Middle frontal gyrus (tissue), 1 donor: ENCODE measurements around the gene TNFRSF17.
"Not testable (repeated sequence)": the region's sequence is repeated elsewhere in the genome, so short reads cannot be mapped to it uniquely, and the experiment has no call there.

Source experiments
- DNase-seq: peaks from one replicate; pipeline ENCODE4 v3.0.0-alpha.2; 2015; ENCODE audit warnings: low spot score; ENCODE audit errors: extremely low spot score

The TNFRSF17 gene

DNA sequence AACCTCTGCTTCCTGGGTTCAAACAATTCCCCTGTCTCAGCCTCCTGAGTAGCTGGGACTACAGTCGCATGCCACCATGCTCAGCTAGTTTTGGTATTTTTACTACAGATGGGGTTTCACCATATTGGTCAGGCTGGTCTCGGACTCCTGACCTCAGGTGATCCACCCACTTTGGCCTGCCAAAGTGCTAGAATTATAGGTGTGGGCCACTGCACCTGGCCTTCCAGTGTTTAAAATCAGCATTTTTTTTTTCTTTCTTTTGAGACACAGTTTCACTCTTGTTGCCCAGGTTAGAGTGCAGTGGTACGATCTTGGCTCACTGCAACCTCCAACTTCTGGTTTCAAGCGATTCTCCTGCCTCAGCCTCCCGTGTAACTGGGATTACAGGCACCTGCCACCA, 5.3 kb downstream of the TNFRSF17 start:
- not testable (repeated sequence) for DNase-seq

DNA sequence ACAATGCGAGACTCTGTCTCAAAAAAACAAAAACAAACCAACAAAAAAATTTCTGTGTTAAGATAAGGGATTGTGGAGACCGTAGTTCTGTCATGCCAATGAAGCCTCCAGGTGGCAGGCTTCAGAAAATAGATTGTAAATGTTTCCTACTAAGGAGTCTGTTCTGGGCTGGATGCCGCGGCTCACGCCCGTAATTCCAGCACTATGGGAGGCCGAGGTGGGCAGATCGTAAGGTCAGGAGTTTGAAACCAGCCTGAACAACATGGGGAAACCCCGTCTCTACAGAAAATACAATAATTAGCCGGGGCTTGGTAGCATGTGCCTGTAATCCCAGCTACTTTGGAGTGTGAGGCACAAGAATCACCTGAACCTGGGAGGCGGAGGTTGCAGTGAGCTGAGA, 7.1 kb downstream of the TNFRSF17 start:
- no peak for DNase-seq

DNA sequence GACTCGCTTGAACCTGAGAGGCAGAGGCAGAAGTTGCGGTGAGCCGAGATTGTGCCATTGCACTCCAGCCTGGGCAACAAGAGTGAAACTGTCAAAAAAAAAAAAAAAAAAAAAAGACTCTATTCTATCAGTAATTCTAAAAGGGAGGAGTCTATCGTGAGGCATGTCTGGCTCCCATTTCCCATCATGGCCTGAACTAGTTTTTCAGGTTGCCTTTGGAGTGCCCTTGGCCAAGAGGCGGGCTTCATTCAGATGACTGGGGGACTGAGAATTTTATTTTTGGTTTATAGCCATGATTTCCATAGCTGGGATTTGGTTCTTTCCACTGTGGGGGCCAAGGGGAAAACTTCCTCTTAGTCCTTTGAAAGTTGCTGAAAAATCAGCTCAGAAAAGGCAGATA, 8.1 kb downstream of the TNFRSF17 start:
- DNase-seq, result no peak

DNA sequence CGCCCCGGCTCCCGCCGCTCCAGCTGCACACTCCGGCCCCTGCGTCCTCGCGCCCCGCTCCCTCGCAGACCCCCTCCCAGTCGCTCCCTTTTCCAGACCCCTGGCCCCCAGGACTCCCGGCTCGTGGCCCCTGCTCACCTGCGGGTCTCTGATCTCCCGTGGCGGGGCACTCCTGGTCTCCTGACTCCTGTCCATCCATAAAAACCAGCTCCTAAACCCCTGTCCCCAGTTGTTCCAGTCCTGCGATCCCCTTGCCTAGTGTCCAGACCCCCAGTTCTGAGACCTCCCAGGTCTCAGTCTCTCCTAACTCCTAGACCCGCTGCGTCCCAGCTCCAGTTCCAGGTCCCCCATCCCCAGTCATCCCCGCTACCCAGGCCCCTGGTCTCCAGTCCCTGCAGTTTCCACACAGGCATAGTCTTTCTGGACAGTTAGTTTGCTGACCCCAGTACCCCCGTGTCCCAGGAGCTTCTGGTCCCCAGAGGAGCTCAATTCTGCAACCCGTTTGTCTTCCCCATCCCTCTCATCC, 11.9 kb downstream of the TNFRSF17 start:
- no peak for DNase-seq

DNA sequence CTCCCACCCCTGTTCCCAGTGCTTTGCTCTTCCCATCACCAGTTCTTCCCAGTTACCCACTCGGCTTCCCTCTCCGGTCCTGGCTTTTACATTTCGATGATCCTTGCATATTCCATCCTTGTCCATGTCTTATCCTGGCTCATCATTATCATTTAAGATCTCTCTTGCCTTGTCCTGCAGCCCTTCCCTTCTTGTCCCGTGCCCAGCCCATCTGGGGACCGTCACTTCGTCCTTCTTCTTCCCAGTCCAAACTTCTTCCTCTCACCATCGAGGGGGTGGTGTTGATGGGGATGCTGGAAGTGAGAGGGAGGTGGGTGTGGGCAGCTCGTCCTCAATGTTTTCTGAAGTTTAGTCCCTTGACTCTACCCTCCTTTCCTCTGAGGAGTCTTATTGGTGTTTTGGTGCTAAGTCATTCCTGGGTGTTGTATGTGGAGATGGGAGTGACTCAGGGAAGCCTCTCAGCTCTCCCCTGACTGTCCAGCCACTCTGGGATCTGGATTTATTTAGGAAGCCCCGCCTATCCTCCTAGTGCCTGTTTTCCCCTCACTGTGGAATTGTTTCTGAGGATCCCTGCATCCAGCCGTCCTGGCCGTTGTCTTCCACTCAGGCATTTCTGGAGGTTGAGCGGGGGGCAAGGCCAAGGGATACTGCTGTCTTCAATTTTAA, 12.5 kb downstream of the TNFRSF17 start:
- no peak for DNase-seq

DNA sequence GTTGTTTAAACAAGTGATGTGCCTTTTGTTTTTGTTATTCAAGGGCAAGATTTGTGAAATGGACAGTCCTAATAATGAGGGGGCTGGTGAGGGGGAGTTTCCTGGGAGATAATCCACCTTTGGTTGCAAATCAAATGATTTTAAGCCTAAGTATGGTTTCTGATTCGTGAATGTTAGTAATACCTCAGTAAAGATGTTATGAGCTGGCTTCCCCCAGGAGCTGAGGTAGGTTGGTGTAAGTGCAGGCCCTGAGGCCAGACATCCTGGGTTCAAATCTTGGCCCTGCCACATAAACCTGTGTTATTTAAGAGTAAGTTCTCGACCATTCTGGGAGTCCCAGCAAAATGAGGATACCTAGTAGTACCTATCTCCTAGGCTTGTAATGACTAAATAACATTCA, 13.1 kb downstream of the TNFRSF17 start:
- DNase-seq, result no peak

DNA sequence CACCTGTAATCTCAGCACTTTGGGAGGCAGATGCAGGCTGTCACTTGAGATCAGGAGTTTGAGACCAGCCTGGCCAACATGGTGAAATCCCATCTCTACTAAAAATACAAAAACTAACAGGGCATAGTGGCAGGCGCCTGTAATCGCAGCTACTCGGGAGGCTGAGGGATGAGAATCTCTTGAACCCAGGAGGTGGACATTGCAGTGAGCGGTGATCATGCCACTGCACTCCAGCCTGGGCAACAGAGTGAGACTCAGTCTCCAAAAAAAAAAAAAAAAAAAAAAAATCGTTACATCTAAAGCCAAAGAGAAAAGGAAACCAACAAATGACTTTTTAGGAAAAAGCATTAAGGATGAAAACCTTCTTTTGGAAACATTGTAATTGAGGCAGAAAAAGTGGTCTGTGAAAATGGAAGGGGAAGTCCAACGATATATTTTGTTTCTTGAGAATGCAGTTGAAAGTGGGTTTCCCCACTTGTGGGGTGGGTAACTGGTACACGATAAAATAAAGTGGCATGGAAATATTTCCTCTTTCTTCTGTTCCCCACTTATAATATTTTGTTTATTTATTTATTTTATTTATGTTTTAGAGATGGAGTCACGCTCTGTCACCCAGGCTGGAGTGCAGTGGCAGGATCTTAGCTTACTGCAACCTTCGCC, 14.1 kb downstream of the TNFRSF17 start:
- no peak for DNase-seq

DNA sequence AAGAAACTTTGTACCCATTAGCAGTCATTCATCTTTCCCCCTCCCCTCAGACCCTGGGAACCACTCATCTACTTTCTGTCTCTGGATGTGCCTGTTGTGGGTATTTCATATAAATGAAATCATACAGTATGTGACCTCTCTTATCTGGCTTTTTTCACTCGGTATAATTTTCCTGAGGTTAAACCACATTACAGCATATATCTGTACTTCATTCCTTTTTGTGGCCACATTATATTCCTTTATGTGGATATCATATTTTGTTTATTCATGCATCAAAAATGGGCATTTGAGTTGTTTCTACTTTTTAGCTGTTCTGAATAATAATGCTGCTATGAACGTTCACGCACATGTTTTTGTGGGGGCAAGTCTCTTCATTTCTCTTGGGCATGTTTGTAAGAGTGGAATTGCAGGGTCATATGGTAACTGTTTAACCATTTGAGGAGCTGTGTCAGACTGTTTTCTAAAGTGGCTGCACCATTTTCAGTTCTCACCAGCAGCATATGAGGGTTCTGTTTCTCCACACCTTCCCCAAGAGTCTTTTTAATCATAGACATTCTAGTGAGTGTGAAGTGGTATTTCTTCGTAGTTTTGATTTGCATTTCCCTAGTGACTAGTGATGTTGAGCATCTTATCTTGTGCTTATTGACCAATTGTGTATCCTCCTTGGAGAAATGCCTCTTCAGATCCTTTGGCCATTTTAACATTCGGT, 15.3 kb downstream of the TNFRSF17 start:
- no peak for DNase-seq

DNA sequence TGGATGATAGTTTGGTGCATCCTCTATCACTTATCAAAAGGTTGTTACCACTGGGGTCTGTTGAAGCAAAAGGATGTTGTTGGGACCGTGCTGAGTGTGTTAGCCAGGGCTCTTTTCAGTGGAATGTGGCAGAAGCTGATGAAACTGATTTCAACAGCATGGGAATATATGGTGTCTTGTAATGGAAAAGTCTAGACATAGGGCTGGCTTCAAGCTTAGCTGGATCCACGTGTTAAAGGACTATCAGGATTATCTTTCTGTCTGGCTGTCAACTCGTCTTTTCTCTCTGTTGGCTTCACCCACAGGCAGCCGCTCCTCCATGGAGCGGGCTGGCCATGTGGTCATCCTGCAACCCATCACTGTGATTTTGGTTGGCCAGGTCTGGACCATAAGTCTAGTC, 20.2 kb downstream of the TNFRSF17 start:
- no peak for DNase-seq

DNA sequence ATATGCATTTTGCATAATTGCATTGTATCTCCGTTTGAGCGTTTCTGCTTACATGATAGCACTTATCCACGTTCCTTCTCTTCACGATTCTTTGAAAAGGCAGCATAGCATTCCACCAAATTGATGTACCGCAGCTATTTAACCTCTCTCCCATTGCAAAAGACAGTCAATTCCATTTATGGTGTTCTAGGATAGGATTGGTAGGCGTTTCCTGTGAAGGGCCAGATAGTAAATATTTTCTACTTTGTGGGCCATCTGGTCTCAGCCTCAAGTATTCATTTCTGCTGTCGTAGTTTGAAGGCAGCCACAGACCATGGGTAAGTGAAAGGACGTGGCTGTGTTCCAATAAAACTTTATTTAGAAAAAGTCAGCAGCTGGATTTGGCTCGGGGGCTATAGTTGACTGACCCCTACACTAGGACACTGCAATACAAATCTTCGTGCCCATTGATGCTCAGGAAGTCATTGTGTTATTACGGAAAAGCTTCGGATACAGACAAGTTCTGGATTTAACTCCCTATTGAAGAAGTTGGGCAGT, 21.6 kb downstream of the TNFRSF17 start:
- no peak for DNase-seq

DNA sequence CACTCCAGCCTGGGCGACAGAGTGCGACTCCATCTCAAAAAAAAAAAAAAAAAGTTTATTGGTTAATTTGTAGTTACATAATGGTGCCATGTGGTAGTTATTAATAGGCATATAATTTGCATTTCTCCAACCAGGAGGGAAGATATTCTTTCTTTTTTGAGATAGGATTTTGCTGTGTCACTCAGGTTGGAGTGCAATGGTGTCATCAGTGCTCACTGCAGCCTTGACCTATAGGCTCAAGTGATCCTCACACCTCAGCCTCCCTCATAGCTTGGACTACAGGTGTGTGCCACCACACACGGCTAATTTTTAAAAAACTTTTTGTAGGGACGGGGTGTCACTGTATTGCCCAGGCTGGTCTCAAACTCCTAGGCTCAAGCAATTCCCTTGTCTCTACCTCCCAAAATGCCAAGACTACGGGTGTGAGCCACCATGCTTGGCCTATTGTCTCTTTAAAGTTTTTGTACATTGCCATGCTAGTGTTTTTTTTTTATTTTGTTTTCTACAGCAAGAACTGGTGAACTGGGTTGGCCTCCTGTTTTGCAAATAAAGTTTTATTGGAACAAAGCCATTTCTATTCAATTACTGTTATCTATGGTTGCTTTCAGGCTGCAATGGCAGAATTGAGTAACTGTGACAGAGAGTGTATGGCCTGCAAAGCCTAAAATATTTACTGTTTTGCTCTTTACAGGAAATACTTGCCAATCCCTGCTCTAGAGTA, 23.4 kb downstream of the TNFRSF17 start:
- DNase-seq, result no peak

DNA sequence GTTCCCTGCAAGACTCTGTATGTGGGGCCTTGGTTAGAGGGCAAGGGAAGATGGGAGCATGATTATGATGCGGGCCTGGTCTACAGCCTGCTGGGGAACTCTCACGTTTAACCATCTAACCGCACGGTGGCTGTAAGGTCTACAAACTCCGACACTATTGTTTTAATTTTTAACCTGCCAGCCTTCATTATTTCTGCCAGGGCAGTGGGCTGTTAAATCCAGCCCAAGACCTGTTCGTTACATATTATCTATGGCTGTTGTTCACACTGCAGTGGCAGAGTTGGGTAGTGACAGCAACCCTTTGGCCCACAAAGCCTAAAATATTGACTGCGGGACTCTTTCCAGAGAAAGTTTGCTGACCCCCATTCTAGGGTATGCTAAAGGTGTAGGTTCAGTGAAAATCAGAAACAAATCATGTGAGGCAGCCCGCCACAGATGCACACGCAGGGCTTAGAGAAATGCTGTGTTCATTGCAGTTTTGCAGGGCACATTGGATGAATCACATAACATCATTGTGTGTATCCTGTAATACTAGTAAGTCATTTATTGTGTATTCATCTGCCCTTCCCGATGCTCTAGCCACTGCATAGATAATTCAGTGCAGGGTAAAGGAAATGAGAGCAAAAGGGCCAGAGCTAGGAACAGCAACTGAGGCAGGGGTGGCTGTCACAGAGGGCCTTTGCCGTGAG, 25.8 kb downstream of the TNFRSF17 start:
- no peak for DNase-seq

DNA sequence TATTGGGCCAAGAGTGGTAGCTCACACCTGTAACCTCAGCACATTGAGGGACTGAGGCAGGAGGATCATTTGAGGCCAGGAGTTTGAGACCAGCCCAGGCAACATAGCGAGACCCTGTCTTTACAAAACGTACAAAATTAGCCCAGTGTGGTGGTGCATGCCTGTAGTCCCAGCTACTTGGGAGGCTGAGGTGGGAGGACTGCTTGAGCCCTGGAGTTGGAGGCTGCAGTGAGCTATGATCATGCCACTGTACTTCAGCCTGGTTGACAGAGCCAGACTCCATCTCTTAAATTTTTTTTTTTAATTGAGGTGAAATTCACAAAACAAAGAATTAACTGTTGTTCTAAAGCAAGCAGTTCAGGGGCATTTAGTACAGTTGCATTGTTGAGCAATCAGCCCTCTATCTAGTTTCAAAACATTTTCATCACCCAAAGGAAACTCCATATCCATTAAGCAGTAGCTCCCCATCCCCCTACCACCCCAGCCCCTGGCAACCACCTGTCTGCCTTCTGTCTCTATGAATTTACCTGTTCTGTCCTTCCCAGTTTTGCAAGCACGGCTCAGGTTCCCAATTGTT, 27.1 kb downstream of the TNFRSF17 start:
- no peak for DNase-seq

DNA sequence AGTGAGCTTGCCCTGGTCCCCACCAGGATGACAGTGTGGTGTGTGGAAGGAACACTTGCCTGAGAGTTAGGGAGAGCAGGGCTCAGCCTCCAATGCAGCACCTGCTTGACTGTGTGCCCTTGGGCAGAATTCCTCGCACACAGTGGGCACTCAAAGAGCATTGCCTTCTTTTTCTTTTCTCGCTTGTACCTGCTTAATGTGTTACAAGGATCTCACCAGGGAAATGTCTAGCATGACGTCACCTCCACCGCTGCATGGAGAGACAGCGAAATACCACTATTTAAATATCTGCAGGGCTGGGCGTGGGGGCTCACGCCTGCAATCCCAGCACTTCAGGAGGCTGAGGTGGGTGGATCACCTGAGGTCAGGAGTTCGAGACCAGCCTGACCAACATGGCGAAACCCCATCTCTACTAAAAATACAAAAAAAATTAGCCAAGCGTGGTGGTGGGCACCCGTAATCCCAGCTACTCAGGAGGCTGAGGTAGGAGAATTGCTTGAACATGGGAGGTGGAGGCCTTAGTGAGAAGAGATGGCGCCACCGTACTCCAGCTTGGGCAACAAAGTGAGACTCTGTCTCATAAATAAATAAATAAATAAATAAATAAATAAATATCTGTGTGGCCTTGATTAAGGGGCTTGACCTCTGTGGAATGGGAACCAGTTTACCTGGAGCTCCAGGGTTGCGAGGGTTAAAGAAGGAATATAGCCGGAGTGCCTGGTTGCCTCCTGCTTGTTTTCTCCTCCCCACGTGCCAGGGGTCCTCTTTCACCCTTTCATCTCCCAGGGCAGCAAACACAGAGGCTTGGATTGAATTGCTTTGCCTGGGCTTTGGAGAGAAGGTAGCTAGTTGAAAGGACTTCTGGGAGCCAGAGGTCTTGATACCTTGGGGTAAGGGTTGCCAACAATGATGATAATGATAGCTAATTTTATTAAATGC, 27.8 kb downstream of the TNFRSF17 start:
- DNase-seq, result no peak

DNA sequence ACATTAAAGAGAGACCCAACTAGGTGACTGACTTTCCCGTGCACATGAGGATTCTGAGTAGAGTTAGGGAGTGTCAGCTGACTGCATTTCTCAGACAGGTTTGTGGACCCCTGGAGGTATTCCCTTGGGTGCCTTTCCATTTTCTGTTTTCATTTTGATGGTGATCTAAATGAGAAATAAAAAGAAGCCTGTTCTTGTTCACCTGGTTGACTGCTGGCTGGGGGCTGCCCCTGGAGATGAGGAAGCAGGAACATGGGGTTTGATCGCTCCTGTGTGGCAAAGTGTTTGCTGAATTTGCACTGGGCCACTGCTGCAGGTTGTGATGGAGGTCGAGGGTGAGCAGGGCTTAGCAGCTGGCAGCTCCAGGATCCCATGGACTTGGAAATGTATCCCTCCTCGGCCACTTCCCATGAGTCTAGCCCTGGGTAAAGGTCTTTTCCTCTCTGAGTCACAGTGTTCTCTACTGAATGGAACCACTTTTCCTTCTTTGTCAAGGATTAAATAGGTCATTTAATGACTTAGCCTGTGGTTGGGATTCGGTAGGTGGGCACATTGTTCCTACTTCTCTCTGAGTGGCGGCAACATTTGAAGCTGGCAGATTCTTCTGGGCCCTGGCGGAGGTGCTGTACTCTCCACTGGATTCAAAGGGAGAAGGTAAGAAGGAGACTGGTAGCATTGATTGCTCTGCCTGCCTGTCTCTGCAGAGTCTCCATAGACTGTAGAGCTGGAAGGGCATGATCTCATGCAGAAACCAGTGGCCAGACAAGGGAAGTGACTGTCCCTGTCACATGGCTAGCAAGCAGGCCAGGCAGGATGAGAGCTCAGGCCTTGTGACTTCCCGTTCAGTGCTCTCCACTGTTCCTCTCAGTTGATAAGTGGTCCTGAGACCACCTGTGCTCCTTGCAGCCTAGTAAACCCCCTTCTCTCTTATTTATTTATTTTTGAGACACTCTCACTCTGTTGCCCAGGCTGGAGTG, 29.4 kb downstream of the TNFRSF17 start:
- DNase-seq, result no peak

DNA sequence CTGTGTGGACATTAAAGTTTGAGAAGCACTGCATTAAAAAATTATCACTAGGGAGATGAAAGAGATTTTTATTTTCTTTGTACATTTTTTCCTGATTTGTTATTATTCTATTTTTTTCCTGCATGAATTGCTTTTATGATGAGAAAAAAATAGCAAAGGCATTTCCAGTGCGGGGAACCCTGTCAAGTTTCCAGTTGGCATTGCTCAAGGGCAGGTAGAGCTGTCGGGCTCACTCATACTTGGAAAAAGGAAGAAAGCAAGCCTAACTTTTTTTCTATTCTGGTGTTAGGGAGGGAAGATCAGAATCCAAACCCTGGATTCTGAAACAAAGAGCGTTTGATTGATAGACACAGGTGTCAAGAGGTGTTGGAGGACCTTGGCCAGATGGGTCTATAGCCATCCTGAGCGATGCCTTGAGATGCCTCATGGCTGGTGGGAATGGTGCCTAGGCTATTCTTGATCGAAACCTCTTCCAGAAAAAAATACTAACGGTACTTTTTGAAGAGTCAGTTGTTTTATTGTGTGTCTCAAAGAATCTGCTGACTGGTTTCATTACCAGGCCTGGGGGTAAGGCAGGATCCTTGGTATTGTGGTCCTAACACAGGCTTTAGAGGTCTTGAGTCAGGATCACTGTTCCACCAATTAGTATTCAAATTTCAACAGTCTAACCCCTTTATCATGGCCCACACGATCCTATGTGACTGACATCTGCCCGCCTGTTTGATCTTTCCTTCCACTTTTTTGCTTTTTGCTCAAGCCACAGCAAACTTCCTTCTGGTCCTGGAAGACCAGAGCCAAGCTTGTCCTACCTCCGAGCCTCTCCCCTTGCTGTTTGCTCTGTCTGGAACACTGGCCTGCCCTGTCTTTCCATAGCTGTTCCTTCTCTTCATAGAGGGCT, 31.7 kb downstream of the TNFRSF17 start:
- no peak for DNase-seq

DNA sequence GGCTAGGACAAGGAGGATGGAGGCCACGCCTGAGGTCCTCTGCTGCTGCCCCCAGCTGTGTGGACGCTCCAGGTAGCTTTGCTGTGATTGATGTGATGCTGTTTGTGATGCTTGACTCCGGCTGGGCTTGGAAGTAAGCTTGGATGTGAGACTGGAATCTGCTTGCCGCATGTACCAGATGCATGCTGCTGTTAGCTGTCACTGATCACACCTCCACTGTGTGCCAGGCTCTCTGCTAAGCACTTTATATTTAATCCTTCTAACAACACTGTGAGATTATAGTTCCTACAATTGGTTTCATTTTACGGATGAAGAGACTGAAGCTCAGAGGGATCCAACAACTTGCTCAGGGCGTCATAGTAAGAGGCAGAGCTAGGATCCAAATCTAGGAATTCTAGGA, 35.0 kb downstream of the TNFRSF17 start:
- no peak for DNase-seq
